SU-DHL-6 (cell line): Measurements from ENCODE around the gene SPOCK1.

ENCODE experiments used
- CTCF ChIP-seq: fragments of 200-600 bp; sonication (generic); IDR thresholded peaks from one replicate; pipeline ENCODE4 v1.5.1; 2017; ENCODE audit warnings: antibody characterized with exemption, mild to moderate bottlenecking, low read length, moderate library complexity; ENCODE audit not compliant: insufficient read depth, poor library complexity, severe bottlenecking
- EZH2phosphoT487 ChIP-seq: fragments of 200-600 bp; sonication (generic), shearing (Covaris generic); conservative IDR thresholded peaks from 2 replicates; pipeline ENCODE4 v1.6.1; 2018; ENCODE audit warnings: mild to moderate bottlenecking, antibody characterized with exemption, low read length, moderate library complexity, mixed read lengths

DNA sequence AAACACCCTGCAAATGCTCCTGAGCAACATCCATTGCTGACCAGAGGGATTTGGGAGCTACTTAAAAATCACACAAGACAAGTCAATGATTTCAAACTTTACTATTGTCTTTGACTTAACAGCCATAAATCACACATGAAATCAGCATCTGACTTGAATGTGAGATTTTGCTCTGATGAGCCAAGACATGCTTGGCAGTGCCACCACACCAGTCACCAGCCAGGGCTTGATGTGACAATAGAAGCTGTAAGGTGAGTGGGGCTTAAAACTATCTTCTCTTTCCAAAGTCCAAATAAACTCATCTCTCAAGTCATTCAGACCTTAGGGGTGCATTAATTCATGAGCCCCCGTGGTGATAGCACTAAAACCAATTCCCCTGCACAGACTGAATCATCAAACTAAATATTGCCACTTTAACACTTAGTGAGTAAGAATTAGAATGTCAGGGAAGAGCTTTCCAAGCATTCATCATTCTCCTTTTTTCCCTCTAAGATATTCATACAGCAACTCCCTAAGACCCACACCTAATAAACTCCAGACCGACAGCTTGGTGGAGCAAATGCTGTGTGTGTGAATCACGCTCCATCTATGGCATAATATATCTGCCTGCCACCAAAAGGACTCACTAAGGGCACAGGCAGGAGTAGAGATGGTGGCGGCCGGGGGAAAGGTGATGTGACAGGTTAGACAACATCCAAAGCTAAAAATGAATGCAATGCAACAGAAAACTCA, 119.4 kb downstream of the SPOCK1 start:
- TF ChIP-seq CTCF (no peak), EZH2phosphoT487 (no peak)
